OCI-LY7 (cell line): ENCODE results near the gene TCF15. TPM values are rescaled to one million over a fixed set of nuclear protein-coding genes. Genes with fewer than 3 reads are reported as not detected.
A peak's percentile ranks its signal among the peaks of the same experiment; 100 is the strongest.

ENCODE experiments used
- BruUV-seq: library from RNA; stranded (reverse); fragments of 400-500 nt; replicated peaks from 2 replicates; lab custom pipeline; 2021; lab: Mats Ljungman, UMichigan
- CTCF ChIA-PET: fragments of 300-600 bp; sonication (Branson Sonifier 250); formaldehyde crosslinking; loops from one replicate; lab custom pipeline; 2022; ENCODE audit warnings: antibody characterized with exemption; ENCODE audit not compliant: unreplicated experiment; lab: Charles Lee
- POLR2A ChIA-PET: fragments of 300-600 bp; sonication (Branson Sonifier 250); formaldehyde crosslinking; loops from one replicate; lab custom pipeline; 2022; ENCODE audit warnings: antibody characterized with exemption; lab: Charles Lee
- DNase-seq: peaks from one replicate; pipeline ENCODE4 v3.0.0-alpha.2; 2015; ENCODE audit warnings: low spot score
- H2AFZ ChIP-seq: fragments of 200-600 bp; sonication (generic), shearing (Covaris generic); 2 replicates; pipeline ENCODE4 v1.6.1; 2014; ENCODE audit warnings: mild to moderate bottlenecking, antibody characterized with exemption, low read length, moderate library complexity
- H3K27ac ChIP-seq: fragments of 200-600 bp; sonication (generic); 2 replicates; pipeline ENCODE4 v1.5.1; 2014; ENCODE audit warnings: mixed run types, low read depth, mild to moderate bottlenecking, moderate library complexity, low read length, inconsistent platforms; ENCODE audit not compliant: poor library complexity, severe bottlenecking
- H3K36me3 ChIP-seq: fragments of 200-600 bp; sonication (generic); 2 replicates; pipeline ENCODE4 v1.6.1; 2014; ENCODE audit warnings: mild to moderate bottlenecking, antibody characterized with exemption, low read length, moderate library complexity, mixed read lengths; ENCODE audit not compliant: insufficient read depth
- H3K4me1 ChIP-seq: fragments of 200-600 bp; sonication (generic); 2 replicates; pipeline ENCODE4 v1.5.1; 2014; ENCODE audit warnings: mild to moderate bottlenecking, low read length; ENCODE audit not compliant: insufficient read depth, poor library complexity, severe bottlenecking
- H3K4me2 ChIP-seq: fragments of 200-600 bp; sonication (generic); 2 replicates; pipeline ENCODE4 v1.6.1; 2014; ENCODE audit warnings: mild to moderate bottlenecking, low read length
- H3K4me3 ChIP-seq: fragments of 200-600 bp; sonication (generic); 2 replicates; pipeline ENCODE4 v1.5.1; 2014; ENCODE audit warnings: mild to moderate bottlenecking, low read depth, low read length; ENCODE audit not compliant: poor library complexity, severe bottlenecking
- H3K79me2 ChIP-seq: fragments of 200-600 bp; sonication (generic); 2 replicates; pipeline ENCODE4 v1.6.1; 2016; ENCODE audit warnings: low read depth, mild to moderate bottlenecking, low read length, moderate library complexity, mixed read lengths; ENCODE audit not compliant: insufficient read depth
- H3K9me2 ChIP-seq: fragments of 200-600 bp; sonication (generic); 2 replicates; pipeline ENCODE4 v1.6.1; 2016; ENCODE audit warnings: mild to moderate bottlenecking, low read length, mixed read lengths; ENCODE audit not compliant: insufficient read depth
- H3K9me3 ChIP-seq: fragments of 200-600 bp; sonication (generic); 2 replicates; pipeline ENCODE4 v1.6.1; 2014; ENCODE audit warnings: mild to moderate bottlenecking, mixed run types, low read length, mixed read lengths
- H4K20me1 ChIP-seq: fragments of 200-600 bp; sonication (generic); 2 replicates; pipeline ENCODE4 v1.6.1; 2014; ENCODE audit warnings: mild to moderate bottlenecking, antibody characterized with exemption, low read length, moderate library complexity, mixed read lengths; ENCODE audit not compliant: insufficient read depth
- CTCF ChIP-seq: fragments of 200-600 bp; sonication (generic); conservative IDR thresholded peaks from 2 replicates; pipeline ENCODE4 v1.5.1; 2014; ENCODE audit warnings: mild to moderate bottlenecking, antibody characterized with exemption, low read length, moderate library complexity, mixed read lengths
- EZH2phosphoT487 ChIP-seq: fragments of 200-600 bp; sonication (generic); IDR thresholded peaks from 2 replicates; pipeline ENCODE4 v1.6.1; 2018; ENCODE audit warnings: low read depth, borderline replicate concordance, mild to moderate bottlenecking, mixed run types, antibody characterized with exemption, low read length, moderate library complexity, mixed read lengths
- intact Hi-C: fragments of 100-400 bp; cut with micrococcal nuclease; formaldehyde crosslinking; loops from one replicate; pipeline ENCODE4 v1.10.0; 2022; ENCODE audit not compliant: unreplicated experiment
- total RNA-seq, 2 experiments: library from RNA; depleted of rRNA in 1 of 2; stranded (reverse); fragments of >200 nt in 1 of 2; shearing (Covaris generic) in 1 of 2; gene quantifications; 2 replicates each; pipeline ENCODE4 v1.2.3, GENCODE V29; 2014 to 2022

TCF15 gene
- total RNA-seq, 2 experiments from 2014 or later, result not detected

DNA sequence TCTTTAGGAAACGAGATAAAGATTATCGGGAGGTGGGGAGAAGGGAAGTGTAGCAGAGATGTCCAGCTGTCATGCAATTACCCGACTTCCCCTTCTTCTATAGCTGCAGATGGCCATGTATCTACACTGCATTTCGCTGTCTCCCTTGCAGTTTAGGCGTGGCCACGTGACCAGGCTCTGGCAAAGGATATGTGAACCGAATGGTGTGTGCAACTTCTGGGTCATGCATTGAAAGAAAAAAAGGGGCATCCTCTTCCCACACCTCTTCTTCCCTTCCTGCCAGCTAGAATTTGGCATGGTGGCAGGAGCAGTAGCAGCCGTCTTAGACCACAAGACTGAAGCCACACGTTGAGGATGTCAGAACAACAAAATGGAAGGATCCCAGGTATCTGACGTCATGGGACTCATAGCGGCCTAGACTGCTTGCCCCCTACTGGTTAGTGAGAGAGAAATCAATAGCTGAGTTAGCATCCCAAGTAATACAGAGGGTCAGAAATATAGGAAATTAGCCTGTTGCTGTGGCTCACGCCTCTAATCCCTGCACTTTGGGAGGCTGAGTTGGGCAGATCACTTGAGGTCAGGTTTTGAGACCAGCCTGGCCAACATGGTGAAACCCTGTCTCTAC, 32.8 kb downstream of the TCF15 start:
- Histone ChIP-seq H3K36me3 (no peaks in the 10 kb centered on the region), H2AFZ (peak overlapping the region; percentile 77)
- CTCF ChIA-PET, result interaction anchor here (0.7 kb wide), 1 partner anchor 256 kb away, joined by 3 read pairs; no protein-coding TSS in a partner anchor

GRCh38 chr20:576156-576555, 34.0 kb downstream of the TCF15 start:
- no peak for TF ChIP-seq CTCF
- TF ChIP-seq EZH2phosphoT487, result no peak
- no peaks in the 10 kb centered on the region for H3K9me2 ChIP-seq
- no peak overlapping the region for H3K4me2 ChIP-seq
- no peak overlapping the region for H3K27ac ChIP-seq
- peaks cover 10% of the 10 kb centered on the region for H3K4me1 ChIP-seq
- H3K9me3 ChIP-seq, result no peaks in the 10 kb centered on the region
- BruUV-seq, result no TSS peak
- H3K4me3 ChIP-seq, result no peak overlapping the region
- CTCF ChIA-PET, result interaction anchor here (0.8 kb wide), 1 partner anchor 13 kb away, joined by 3 read pairs; no protein-coding TSS in a partner anchor
- DNase-seq, result no peak
- no peaks in the 10 kb centered on the region for H3K79me2 ChIP-seq
- H4K20me1 ChIP-seq, result no peaks in the 10 kb centered on the region
- POLR2A ChIA-PET, result interaction anchor here (1.0 kb wide), 1 partner anchor 35 kb away, joined by 3 read pairs; no protein-coding TSS in a partner anchor
- H3K36me3 ChIP-seq, result no peaks in the 10 kb centered on the region
- intact Hi-C loops, result no loop called here
- H2AFZ ChIP-seq, result no peak overlapping the region

More for the DNA sequence above, 32.8 kb downstream of the TCF15 start:
- Histone ChIP-seq H3K9me3 (no peaks in the 10 kb centered on the region), H4K20me1 (no peaks in the 10 kb centered on the region), H3K4me3 (no peak overlapping the region), H3K27ac (no peak overlapping the region), H3K4me2 (no peak overlapping the region), H3K79me2 (no peaks in the 10 kb centered on the region), H3K9me2 (no peaks in the 10 kb centered on the region), H3K4me1 (peaks cover 13% of the 10 kb centered on the region)
- POLR2A ChIA-PET, result interaction anchor here (0.7 kb wide), 2 partner anchors 34 to 129 kb away, joined by 3 to 4 read pairs; partner anchors contain the start of gene CSNK2A1
- intact Hi-C loops, result no loop called here
- BruUV-seq, result no TSS peak
- no peak for TF ChIP-seq EZH2phosphoT487
- peak; percentile 70 for TF ChIP-seq CTCF
- DNase-seq, result peak; percentile 61

DNA sequence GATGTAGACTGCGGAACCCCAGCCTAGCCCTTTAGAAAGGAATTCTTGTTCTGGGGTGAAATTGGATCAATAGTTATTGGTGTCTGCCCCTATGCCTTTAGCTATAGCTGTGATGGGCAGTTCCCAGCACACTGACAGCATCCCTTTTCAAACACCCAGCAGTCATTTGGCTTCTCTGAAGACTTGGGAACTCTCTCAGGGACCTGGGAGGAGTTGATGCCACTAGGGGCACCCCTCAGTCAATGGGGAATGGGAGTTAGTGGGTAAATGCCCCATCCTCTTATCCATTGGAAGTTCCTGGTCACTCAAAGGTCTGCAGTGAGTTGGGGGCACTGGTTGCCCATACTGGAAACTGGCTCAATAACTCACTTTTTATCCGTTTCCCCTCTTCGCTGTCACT, 34.9 kb downstream of the TCF15 start:
- BruUV-seq, result no TSS peak
- POLR2A ChIA-PET, result interaction anchor here (0.6 kb wide), 1 partner anchor 12 kb away, joined by 3 read pairs; no protein-coding TSS in a partner anchor
- Histone ChIP-seq H3K9me2 (no peaks in the 10 kb centered on the region), H2AFZ (no peak overlapping the region), H3K27ac (no peak overlapping the region), H3K4me2 (no peak overlapping the region), H3K4me1 (peaks cover 4% of the 10 kb centered on the region), H4K20me1 (no peaks in the 10 kb centered on the region), H3K4me3 (no peak overlapping the region), H3K79me2 (no peaks in the 10 kb centered on the region), H3K9me3 (no peaks in the 10 kb centered on the region), H3K36me3 (no peaks in the 10 kb centered on the region)
- CTCF ChIA-PET, result no interaction called here
- TF ChIP-seq CTCF (0 out of 2 replicates have a peak, but pooled peaks have one; percentile 21), EZH2phosphoT487 (no peak)
- intact Hi-C loops, result no loop called here
- no peak for DNase-seq
